HL-60 (cell line): Measurements from ENCODE around the gene SYTL2.

ENCODE experiments used
- CTCF ChIP-seq: IDR thresholded peaks from one replicate; pipeline ENCODE4 v1.5.1; 2011; ENCODE audit warnings: low read length, control low read depth, inconsistent platforms; ENCODE audit not compliant: insufficient read depth
- POLR2AphosphoS5 ChIP-seq: IDR thresholded peaks from 2 replicates; pipeline ENCODE4 v1.6.1; 2012; ENCODE audit warnings: low read depth
- REST ChIP-seq: IDR thresholded peaks from 2 replicates; pipeline ENCODE4 v1.6.1; 2012; ENCODE audit warnings: low read depth; ENCODE audit not compliant: insufficient replicate concordance

- TF ChIP-seq CTCF (no peak), REST (no peak), POLR2AphosphoS5 (no peak)
These were observed 42.3 kb downstream of the SYTL2 start for GRCh38 chr11:85768473-85769146.
